ENCODE data around the gene AOPEP.

AOPEP gene

DNA sequence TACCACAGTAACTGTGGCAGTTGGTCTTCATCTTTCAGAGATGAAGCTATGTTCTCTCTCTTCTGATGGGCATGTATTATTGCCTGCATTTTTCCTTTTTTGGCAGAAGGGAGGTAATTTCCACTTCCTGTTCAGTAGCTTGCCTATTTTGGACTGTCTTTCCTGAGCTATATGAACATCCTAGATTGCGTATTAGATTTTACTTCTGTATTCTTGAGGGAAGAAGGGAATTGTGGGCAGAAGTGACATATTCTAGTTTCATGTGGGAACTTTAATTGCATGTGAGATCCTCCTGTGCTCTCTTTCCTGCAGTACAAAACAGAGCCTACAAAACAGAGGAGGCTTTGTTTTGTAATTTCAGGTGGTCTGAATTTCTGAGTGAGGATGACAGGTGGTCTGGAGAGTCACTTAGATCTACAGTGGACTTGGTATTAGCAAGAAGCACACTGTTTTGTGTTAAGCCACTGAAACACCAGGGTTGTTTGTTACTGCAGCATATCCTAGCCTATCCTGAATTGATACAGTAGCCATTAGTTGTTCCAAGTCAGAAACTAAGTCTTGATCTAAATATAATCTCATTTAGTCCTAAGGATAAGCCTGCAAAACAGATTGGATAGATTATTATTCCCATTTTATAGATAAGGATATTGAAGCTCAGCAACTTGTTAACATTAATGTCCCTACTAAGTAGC lies 68.1 kb downstream of the AOPEP start:
- no peak for DNase-seq

DNA sequence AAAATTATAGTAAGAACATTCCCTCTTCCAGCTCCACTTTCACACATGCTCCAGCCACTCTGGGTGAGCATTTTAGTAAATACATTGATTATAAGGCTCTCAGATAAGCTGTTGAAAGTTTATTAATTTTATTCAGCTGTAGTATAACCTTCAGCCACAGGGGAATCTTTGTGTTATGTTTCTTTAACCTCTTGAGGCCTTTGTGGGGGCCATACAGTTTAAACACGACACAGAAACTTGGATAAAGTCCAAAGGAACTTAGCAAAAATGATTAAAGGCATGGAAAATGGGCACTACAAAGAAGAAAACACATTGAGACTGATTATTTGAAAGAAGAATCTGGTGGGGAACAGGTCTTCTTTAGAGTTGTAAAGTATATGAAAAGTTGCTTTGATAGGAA lies 70.2 kb downstream of the AOPEP start:
- no peak for DNase-seq

- no peak for DNase-seq
These were observed 71.7 kb downstream of the AOPEP start for GRCh38 chr9:94798201-94798600.

DNA sequence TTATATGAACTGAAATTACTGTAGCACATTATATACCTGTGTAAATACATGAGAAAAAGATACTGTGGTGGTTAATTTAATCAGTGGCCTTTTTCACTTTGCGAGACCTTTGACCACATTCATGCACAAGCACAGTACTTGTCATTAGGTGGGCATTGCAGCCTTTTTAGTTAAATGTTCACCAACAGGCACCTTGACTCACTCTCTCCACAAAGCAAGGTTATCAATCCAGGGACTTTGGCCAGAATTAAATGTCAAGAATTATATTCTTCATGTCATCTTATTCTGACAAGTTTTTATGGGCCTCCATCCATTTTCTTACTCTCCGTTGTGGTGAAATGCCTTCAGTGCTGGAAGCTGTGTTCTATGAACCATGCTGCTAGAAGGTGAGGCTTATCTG lies 72.2 kb downstream of the AOPEP start:
- DNase-seq = no peak

- peak; percentile 40 for DNase-seq
These were observed 73.2 kb downstream of the AOPEP start for GRCh38 chr9:94799578-94800264.

GRCh38 chr9:94800424-94801117 lies 74.1 kb downstream of the AOPEP start:
- peak; percentile 4 for DNase-seq

- peak; percentile 59 for DNase-seq
These were observed 74.7 kb downstream of the AOPEP start for GRCh38 chr9:94801234-94801633.

DNA sequence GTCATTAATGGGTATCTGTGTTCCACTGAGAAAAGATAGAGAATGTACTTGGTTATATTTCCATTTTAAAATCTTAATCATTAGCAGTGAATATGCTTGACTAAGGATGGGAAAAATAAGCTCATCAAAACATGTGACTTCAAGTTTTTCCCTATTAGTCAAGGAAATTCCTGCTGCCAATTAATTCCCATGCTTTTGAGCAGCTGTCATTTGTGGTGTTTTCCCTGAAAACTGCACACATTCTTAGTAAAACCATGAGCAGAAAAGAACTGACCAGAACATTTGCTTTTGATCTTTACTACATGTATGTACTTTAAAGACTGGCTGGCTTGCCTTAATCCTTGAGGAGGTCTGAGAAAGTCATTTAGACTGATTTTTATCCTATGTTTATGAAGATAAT lies 75.2 kb downstream of the AOPEP start:
- peak; percentile 41 for DNase-seq

GRCh38 chr9:94802251-94802650 lies 75.8 kb downstream of the AOPEP start:
- DNase-seq = no peak

GRCh38 chr9:94802793-94803192 lies 76.3 kb downstream of the AOPEP start:
- DNase-seq = peak; percentile 47

DNA sequence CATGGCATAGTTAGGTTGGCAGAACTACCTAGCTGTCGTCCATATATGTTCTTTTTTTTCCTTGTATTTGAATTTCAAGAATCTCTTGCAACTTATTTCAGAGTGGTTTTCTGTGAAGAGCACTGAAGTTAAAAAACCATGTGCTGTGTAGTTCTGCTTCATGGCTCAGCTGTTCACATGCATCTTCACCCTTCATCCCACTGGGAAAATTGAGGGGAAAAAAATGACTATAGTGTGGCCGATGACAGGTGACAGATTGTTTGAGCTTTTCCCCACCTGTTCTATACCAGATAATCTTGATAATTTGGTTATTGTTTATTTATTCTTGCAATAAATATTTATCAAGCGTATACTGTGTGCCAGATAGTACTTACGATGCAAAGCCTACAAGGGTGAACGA lies 77.8 kb downstream of the AOPEP start:
- DNase-seq = no peak

DNA sequence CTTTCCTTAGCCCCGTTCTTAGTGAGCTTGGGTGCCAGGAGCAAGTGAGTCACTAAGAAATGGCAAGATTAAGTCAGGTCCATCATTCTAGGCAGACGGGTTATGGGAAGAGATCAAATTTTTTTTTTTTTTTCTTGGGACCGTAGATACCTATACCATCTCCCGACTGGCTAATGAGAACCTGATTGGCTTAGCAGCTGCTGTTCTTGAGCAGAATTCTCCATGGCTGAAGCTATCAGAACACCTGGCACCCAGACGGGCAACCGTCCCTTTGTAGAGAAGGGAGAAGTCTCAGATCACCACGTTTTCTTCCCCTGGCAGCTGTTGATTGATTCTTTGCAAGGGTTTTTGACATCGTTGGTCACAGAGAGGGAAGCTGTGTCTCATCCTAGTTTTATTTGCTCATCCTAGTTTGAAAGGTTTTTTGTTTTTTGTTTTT lies 78.6 kb downstream of the AOPEP start:
- DNase-seq = peak; percentile 5

GRCh38 chr9:94805585-94805984 lies 79.1 kb downstream of the AOPEP start:
- peak; percentile 92 for DNase-seq

GRCh38 chr9:94806307-94806893 lies 79.9 kb downstream of the AOPEP start:
- DNase-seq = no peak

DNA sequence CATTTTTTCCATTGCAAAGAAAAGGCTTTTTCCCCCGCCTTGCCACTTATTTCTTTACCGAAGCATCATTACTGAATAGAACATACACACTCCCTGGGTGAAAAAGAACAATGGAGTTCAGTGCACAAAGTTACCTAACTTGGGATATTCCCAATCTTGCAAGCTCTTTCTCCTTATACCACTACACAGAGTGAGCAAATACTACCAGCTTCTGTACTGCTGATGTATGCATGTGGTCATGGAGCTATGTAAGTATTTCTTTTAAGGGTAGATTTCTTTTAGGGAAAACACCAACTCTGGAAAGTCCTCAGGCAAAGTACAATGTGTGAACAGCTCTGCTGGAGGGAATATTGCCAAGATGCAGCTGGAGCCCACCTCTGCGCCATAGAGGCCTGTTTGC lies 81.1 kb downstream of the AOPEP start:
- DNase-seq = no peak

GRCh38 chr9:94808926-94809700 lies 82.6 kb downstream of the AOPEP start:
- no peak for DNase-seq

- DNase-seq = no peak
These were observed 83.3 kb downstream of the AOPEP start for GRCh38 chr9:94809778-94810177.

- DNase-seq = no peak
These were observed 84.6 kb downstream of the AOPEP start for GRCh38 chr9:94811074-94811473.

GRCh38 chr9:94812343-94812742 lies 85.8 kb downstream of the AOPEP start:
- DNase-seq = peak; percentile 39

DNA sequence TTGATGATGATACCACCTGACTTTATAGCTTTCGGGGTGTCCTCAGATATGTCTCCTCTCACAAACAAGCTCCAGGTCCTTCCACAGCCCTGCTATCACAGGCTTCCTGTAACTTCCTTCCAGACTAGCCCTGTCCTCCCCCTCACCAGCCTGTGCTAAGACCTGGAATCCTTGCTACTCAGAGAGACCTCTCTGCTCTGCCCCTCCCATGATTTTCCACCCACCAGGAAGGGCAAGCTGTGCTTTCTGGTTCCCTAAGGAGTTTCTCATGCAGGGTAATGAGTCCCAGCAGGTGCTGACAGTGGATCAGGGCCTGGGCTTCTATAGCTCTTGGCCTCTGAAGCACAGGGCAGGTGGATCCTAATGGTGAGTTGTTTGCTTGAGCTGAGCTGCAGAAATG lies 86.9 kb downstream of the AOPEP start:
- DNase-seq = no peak

DNA sequence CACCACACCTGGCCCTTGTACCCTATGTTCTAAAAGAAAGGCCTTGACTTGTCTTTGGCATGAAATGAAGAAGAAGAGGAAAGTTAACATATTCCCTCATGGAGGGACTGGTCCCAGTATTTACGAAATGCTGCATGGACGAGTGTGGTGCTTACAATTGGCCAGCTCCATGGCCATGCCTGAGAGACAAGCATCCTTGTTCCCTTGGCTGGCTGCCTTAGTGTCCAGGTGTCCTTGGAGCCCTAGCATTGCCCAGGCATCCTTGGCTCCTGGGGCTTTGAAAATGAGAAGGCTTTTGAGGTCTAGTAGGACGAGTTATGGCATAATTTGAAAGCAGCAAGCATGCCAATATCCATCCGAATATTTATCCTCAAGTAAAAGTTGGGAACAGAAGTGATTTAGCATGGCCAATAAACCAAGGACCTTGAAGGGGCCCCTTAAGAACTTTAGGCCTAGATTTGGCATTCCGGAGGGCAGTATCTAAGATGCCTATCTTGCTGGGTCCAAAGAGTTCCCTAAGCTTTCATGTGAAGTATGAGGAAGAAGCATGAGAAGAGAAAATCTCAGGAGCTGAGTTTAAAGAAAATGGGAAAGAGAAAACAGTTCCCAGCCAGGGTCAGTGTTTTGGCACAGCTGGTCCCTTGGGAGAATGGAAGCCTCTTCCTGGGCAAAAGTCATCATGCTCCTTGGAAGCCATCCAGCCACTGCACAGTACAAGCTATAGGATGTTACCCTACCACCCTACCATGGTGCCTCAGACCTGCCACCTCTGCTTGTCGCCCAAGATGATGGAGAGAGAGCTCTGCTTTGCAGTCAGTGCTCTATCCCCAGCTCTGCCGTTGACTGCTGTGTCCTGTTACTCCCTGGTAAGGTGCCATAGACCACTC lies 91.0 kb downstream of the AOPEP start:
- DNase-seq = no peak

- no peak for DNase-seq
These were observed 91.7 kb downstream of the AOPEP start for GRCh38 chr9:94818178-94818541.

Measured in HCEC 1CT (cell line).